ENCODE data around the gene LRRC17.
A peak's percentile ranks its signal among the peaks of the same experiment; 100 is the strongest.
"Not testable (repeated sequence)": the region's sequence is repeated elsewhere in the genome, so short reads cannot be mapped to it uniquely, and the experiment has no call there.

LRRC17 gene

GRCh38 chr7:102896585-102896984 is 16.2 kb upstream of the LRRC17 start:
- DNase-seq (ENCODE audit: low read depth, low spot score) = no peak

DNA sequence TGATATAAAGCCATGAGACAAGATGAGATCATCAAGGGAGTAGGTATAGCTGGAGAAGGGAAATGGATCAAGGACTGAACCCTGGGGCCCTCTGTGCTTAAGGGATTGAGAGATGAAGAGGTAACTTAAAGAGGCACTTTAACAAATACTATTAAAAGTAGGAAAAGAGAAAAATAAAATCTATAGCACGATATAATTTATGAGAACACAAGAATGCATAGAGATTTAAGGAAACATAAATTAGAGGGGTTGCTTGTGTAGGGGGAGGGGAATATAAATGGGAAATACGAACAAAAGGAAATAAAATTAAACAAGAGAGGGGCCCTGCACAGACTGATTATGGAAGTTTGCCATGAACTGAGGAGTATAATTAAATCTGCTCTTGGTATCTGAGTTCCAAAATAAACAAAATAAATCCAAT is 15.6 kb upstream of the LRRC17 start:
- no peak overlapping the region for H3K27ac ChIP-seq
- no peak for DNase-seq (ENCODE audit: low read depth, low spot score)

More at GRCh38 chr7:102896585-102896984, 16.2 kb upstream of the LRRC17 start:
- H3K27ac ChIP-seq = no peak overlapping the region

DNA sequence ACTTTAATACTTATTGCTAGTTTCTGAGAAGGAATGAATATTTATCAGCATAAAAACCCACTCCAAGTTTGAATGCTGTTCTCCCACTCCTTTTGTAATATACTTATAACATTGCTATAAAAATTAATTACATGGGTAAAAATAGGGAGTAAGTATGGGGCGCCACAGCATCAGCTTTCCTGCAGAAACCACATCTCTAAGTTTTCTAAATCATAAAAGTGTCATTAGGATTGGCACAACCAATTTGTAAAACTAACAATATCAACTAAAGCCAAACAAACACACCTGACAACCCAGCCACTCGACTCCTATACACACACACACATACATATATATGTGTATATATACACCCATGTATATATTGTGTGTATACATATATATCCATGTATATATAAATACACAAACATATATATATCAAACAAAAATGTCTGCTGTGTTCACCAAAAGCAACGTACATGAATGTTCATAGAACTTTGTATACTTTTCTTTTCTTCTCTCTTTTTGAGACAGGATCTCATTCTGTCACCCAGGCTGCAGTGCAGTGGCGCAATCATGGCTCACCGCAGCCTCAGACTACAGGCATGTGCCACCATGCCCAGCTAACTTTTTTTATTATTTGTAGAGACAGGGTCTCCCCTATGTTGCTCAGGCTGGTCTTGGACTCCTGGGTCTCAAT is 14.8 kb upstream of the LRRC17 start:
- H3K27ac ChIP-seq = no peak overlapping the region
- DNase-seq (ENCODE audit: low read depth, low spot score) = no peak

DNA sequence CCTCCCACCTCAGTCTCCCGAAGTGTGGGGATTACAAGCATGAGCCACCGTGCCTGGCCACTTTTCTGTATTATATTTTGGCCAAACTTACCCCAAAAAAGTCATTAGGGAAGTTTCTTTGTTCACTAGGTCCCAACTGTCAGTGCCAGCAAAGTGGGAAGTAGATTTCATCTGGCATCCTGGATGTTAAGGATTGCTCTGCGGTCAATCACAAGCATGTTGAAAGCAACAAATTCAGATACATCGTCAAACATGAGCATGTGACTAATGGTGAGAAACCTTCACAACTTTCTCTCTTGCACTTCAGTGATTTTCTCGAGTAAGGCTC is 14.3 kb upstream of the LRRC17 start:
- no peak for DNase-seq (ENCODE audit: low read depth, low spot score)
- H3K27ac ChIP-seq = no peak overlapping the region

GRCh38 chr7:102902052-102902451 is 10.7 kb upstream of the LRRC17 start:
- not testable (repeated sequence) for DNase-seq (ENCODE audit: low read depth, low spot score); H3K27ac ChIP-seq

DNA sequence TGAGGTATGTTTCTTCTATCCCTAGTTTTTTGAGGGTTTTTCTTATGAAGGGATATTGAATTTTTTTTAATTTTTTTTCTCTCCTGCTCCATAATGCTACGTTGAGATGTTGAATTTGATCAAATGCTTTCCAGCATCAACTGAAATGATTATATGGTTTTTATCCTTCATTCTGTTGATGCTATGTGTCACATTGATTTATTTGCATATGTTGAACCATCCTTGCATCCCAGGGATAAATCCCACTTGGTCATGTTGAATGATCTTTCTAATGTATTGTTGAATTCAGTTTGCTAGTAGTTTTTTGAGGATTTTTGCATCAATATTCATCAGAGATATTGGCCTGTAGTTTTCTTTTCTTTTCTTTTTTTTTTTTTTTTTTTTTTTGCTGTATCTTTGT is 9.2 kb upstream of the LRRC17 start:
- DNase-seq (ENCODE audit: low read depth, low spot score); H3K27ac ChIP-seq: not testable (repeated sequence)

GRCh38 chr7:102908676-102909075 is 4.1 kb upstream of the LRRC17 start:
- DNase-seq (ENCODE audit: low read depth, low spot score) = no peak
- no peak overlapping the region for H3K27ac ChIP-seq

DNA sequence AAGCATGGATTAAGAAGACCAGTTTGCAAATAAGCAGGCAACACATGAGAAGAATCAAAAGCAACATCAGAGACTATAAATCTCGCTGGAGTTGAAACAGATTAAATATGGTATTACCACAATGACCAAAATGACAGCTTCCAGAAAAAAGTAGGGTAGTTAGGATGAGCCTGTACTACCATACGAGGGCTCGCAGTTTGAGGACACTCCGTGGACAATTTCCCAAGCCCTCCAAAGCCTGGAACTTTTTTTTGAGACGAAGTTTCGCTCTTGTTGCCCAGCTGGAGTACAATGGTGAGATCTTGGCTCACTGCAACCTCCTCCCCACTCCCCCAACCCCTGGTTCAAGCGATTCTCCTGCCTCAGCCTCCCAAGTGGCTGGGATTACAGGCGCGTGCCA is 1.0 kb downstream of the LRRC17 start:
- no peak for DNase-seq (ENCODE audit: low read depth, low spot score)
- H3K27ac ChIP-seq = no peak overlapping the region

- no peak for DNase-seq (ENCODE audit: low read depth, low spot score)
- H3K27ac ChIP-seq = no peak overlapping the region
Measured at GRCh38 chr7:102914585-102914984, 1.8 kb downstream of the LRRC17 start.

GRCh38 chr7:102916426-102916825 is 3.6 kb downstream of the LRRC17 start:
- no peak for DNase-seq (ENCODE audit: low read depth, low spot score)
- no peak overlapping the region for H3K27ac ChIP-seq

- H3K27ac ChIP-seq = no peak overlapping the region
Measured at GRCh38 chr7:102916881-102917280, 4.1 kb downstream of the LRRC17 start.

GRCh38 chr7:102917436-102918353 is 4.9 kb downstream of the LRRC17 start:
- DNase-seq (ENCODE audit: low read depth, low spot score) = no peak
- H3K27ac ChIP-seq = no peak overlapping the region

More at GRCh38 chr7:102916881-102917280, 4.1 kb downstream of the LRRC17 start:
- no peak for DNase-seq (ENCODE audit: low read depth, low spot score)

GRCh38 chr7:102918845-102919244 is 6.0 kb downstream of the LRRC17 start:
- H3K27ac ChIP-seq = no peak overlapping the region
- no peak for DNase-seq (ENCODE audit: low read depth, low spot score)

GRCh38 chr7:102925976-102926782 is 13.4 kb downstream of the LRRC17 start:
- no peak overlapping the region for H3K27ac ChIP-seq
- DNase-seq (ENCODE audit: low read depth, low spot score) = no peak

DNA sequence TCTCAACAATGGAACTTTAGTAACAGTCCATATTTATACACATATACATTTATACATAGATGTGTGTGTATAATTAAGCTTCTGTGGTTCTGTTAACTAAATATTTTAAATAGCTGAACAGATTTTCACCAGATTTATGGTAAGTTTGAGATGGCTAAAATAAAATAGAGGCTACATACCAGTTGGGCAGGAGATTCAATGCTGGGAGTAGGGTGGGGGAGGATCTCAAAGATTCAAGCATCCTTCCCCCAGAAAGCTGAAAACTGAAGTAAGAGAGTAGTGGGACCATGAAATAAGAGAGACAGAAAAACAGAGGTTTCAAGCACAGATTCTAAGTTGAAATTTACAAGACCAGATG is 14.0 kb downstream of the LRRC17 start:
- H3K27ac ChIP-seq = no peak overlapping the region
- no peak for DNase-seq (ENCODE audit: low read depth, low spot score)

DNA sequence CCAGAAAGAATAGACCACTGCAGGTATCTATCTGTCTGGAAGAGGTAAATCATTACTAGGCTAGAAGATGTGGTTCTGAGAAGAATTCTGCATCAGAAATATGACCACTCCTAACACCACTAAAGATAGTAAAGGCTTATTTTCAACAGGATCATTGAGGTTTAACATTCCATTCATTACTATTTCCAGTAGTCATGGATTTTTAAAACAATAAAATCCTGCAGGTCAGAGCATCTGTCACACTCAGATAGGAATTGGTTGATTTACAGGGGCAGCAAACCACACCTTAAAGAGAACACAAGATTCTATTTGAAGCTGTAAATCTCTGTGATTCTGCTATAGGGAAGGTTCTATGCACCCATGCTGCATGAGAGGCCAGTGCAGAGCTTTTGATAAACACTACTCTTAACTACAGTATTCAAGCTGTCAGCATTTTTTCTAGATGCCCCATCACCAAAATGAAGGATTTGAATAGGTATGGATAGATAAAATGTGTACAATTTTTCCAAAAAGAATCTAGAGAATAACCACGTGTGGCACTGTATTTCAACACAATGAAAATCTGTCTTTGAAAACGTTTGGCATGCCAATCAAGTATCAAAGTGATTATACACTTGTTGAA is 14.6 kb downstream of the LRRC17 start:
- no peak overlapping the region for H3K27ac ChIP-seq

GRCh38 chr7:102931757-102932156 is 19.0 kb downstream of the LRRC17 start:
- no peak for DNase-seq (ENCODE audit: low read depth, low spot score)
- H3K27ac ChIP-seq = no peak overlapping the region

More for the DNA sequence above, 14.6 kb downstream of the LRRC17 start:
- DNase-seq (ENCODE audit: low read depth, low spot score) = no peak

- H3K27ac ChIP-seq = peak overlapping the region; percentile 59
- peak; percentile 31 for DNase-seq (ENCODE audit: low read depth, low spot score)
Measured at GRCh38 chr7:102933763-102934162, 21.0 kb downstream of the LRRC17 start.

DNA sequence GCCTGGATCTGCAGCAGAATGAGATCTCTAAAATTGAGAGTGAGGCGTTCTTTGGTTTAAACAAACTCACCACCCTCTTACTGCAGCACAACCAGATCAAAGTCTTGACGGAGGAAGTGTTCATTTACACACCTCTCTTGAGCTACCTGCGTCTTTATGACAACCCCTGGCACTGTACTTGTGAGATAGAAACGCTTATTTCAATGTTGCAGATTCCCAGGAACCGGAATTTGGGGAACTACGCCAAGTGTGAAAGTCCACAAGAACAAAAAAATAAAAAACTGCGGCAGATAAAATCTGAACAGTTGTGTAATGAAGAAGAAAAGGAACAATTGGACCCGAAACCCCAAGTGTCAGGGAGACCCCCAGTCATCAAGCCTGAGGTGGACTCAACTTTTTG is 21.4 kb downstream of the LRRC17 start:
- H3K27ac ChIP-seq = peak overlapping the region; percentile 59
- DNase-seq (ENCODE audit: low read depth, low spot score) = no peak

GRCh38 chr7:102934701-102935100 is 21.9 kb downstream of the LRRC17 start:
- DNase-seq (ENCODE audit: low read depth, low spot score) = no peak
- peak overlapping the region; percentile 59 for H3K27ac ChIP-seq

All from epithelial cell of prostate (primary cell).